T-helper 17 cell (primary cell): ENCODE results near the gene PIMREG. TPM values are rescaled to one million over a fixed set of nuclear protein-coding genes. Genes with fewer than 3 reads are reported as not detected.

Source experiments
- ATAC-seq: fragments of 150-1000 bp; cut with Tn5 transposase; 2 replicates; pipeline ENCODE4 v1.10.0; 2021; ENCODE audit warnings: mild to moderate bottlenecking, moderate library complexity
- DNase-seq, 3 donors: peaks; one replicate each; pipeline versions ENCODE4 v3.0.0 to v3.0.0-alpha.2; 2020 to 2021
- H3K9me3 ChIP-seq: one replicate; pipeline ENCODE4 v1.7.0; 2013; ENCODE audit warnings: low read length, mild to moderate bottlenecking; ENCODE audit not compliant: control insufficient read depth, poor library complexity, severe bottlenecking
- H3K27ac Mint-ChIP-seq: one replicate; pipeline ENCODE4 v1.8.0; 2022; ENCODE audit warnings: mild to moderate bottlenecking, moderate library complexity, mixed read lengths
- H3K27me3 Mint-ChIP-seq: one replicate; pipeline ENCODE4 v1.8.0; 2022; ENCODE audit warnings: mixed read lengths
- H3K36me3 Mint-ChIP-seq: one replicate; pipeline ENCODE4 v1.8.0; 2022; ENCODE audit warnings: low read depth, mixed read lengths
- H3K4me1 Mint-ChIP-seq: one replicate; pipeline ENCODE4 v1.8.0; 2022; ENCODE audit warnings: mild to moderate bottlenecking, mixed read lengths
- H3K4me3 Mint-ChIP-seq: one replicate; pipeline ENCODE4 v1.8.0; 2022; ENCODE audit warnings: mild to moderate bottlenecking, moderate library complexity, mixed read lengths
- total RNA-seq, 4 donors: library from RNA in 2 of 4; stranded (reverse) in 2 of 4; gene quantifications; one replicate each; pipeline ENCODE4 v1.2.3 and lab custom pipeline; 2022 to 2026

The PIMREG gene
- total RNA-seq, 2 donors from 2014 or later: not detected

- no peak overlapping the region for H3K27ac Mint-ChIP-seq
- ATAC-seq (no peak), DNase-seq (no peak)
- H3K36me3 Mint-ChIP-seq: no peaks in the 10 kb centered on the region
- peaks cover 25% of the 10 kb centered on the region for H3K27me3 Mint-ChIP-seq
- peaks cover 5% of the 10 kb centered on the region for H3K9me3 ChIP-seq
- peaks cover 15% of the 10 kb centered on the region for H3K4me1 Mint-ChIP-seq
- H3K4me3 Mint-ChIP-seq: no peak overlapping the region
Observed at GRCh38 chr17:6426356-6427101, 17.7 kb upstream of the PIMREG start.

- peaks cover 5% of the 10 kb centered on the region for H3K9me3 ChIP-seq
- Mint-ChIP-seq H3K36me3 (no peaks in the 10 kb centered on the region), H3K27ac (peak overlapping the region; percentile 77), H3K4me3 (peak overlapping the region; percentile 62), H3K27me3 (peaks cover 23% of the 10 kb centered on the region), H3K4me1 (peaks cover 15% of the 10 kb centered on the region)
- peak; percentile 89 for ATAC-seq
- DNase-seq: peak in 2 of 3 donors; percentile 11 to 14
Observed at GRCh38 chr17:6427279-6427781, 16.9 kb upstream of the PIMREG start.

- Mint-ChIP-seq H3K36me3 (no peaks in the 10 kb centered on the region), H3K27me3 (peaks cover 15% of the 10 kb centered on the region), H3K4me1 (peaks cover 15% of the 10 kb centered on the region), H3K4me3 (no peak overlapping the region), H3K27ac (no peak overlapping the region)
- no peak for ATAC-seq
- DNase-seq: no peak
- H3K9me3 ChIP-seq: peaks cover 5% of the 10 kb centered on the region
Observed at GRCh38 chr17:6428207-6428965, 15.9 kb upstream of the PIMREG start.

GRCh38 chr17:6429266-6429665, 15.0 kb upstream of the PIMREG start:
- Mint-ChIP-seq H3K27ac (no peak overlapping the region), H3K36me3 (no peaks in the 10 kb centered on the region), H3K4me3 (no peak overlapping the region), H3K4me1 (peaks cover 15% of the 10 kb centered on the region), H3K27me3 (peaks cover 7% of the 10 kb centered on the region)
- DNase-seq: no peak
- H3K9me3 ChIP-seq: peaks cover 5% of the 10 kb centered on the region
- ATAC-seq: no peak

GRCh38 chr17:6430769-6431168, 13.5 kb upstream of the PIMREG start:
- H3K27me3 Mint-ChIP-seq: peaks cover under 1% of the 10 kb centered on the region
- H3K4me1 Mint-ChIP-seq: peaks cover 15% of the 10 kb centered on the region
- no peak for DNase-seq
- H3K9me3 ChIP-seq: peaks cover 5% of the 10 kb centered on the region
- H3K4me3 Mint-ChIP-seq: no peak overlapping the region
- no peaks in the 10 kb centered on the region for H3K36me3 Mint-ChIP-seq
- H3K27ac Mint-ChIP-seq: no peak overlapping the region
- ATAC-seq: no peak

GRCh38 chr17:6435051-6435450, 9.2 kb upstream of the PIMREG start, which contains the start of gene AIPL1:
Gene AIPL1, minus strand, starts transcription at chr17:6435121. Its CDS starts 17 bp downstream, at chr17:6435104.
- H3K4me1 Mint-ChIP-seq: peaks cover 2% of the 10 kb centered on the region
- DNase-seq: no peak
- H3K4me3 Mint-ChIP-seq: peak within 1 kb of the TSS; percentile 61
- ATAC-seq: no peak
- H3K27me3 Mint-ChIP-seq: peaks cover 34% of the 10 kb centered on the region
- H3K9me3 ChIP-seq: peaks cover 5% of the 10 kb centered on the region
- peaks cover 4% of the 10 kb centered on the region for H3K36me3 Mint-ChIP-seq
- H3K27ac Mint-ChIP-seq: no peak within 1 kb of the TSS

GRCh38 chr17:6435968-6436367, 8.3 kb upstream of the PIMREG start:
- no peaks in the 10 kb centered on the region for H3K9me3 ChIP-seq
- Mint-ChIP-seq H3K4me3 (peak overlapping the region; percentile 61), H3K4me1 (peaks cover 2% of the 10 kb centered on the region), H3K36me3 (peaks cover 4% of the 10 kb centered on the region), H3K27ac (no peak overlapping the region), H3K27me3 (peaks cover 44% of the 10 kb centered on the region)
- ATAC-seq: peak; percentile 98
- peak; percentile 38 to 51 (median 40) for DNase-seq

GRCh38 chr17:6437466-6437865, 6.8 kb upstream of the PIMREG start:
- no peak for DNase-seq
- Mint-ChIP-seq H3K27me3 (peaks cover 47% of the 10 kb centered on the region), H3K27ac (no peak overlapping the region), H3K4me1 (peaks cover 2% of the 10 kb centered on the region), H3K4me3 (no peak overlapping the region), H3K36me3 (peaks cover 4% of the 10 kb centered on the region)
- no peak for ATAC-seq
- no peaks in the 10 kb centered on the region for H3K9me3 ChIP-seq

GRCh38 chr17:6437956-6438355, 6.3 kb upstream of the PIMREG start:
- peaks cover 4% of the 10 kb centered on the region for H3K36me3 Mint-ChIP-seq
- peaks cover 47% of the 10 kb centered on the region for H3K27me3 Mint-ChIP-seq

GRCh38 chr17:6439951-6440350, 4.3 kb upstream of the PIMREG start:
- no peak for ATAC-seq
- no peak for DNase-seq
- no peak overlapping the region for H3K27ac Mint-ChIP-seq
- no peaks in the 10 kb centered on the region for H3K9me3 ChIP-seq
- H3K36me3 Mint-ChIP-seq: peaks cover 4% of the 10 kb centered on the region
- peaks cover 47% of the 10 kb centered on the region for H3K27me3 Mint-ChIP-seq
- H3K4me1 Mint-ChIP-seq: peaks cover 13% of the 10 kb centered on the region
- H3K4me3 Mint-ChIP-seq: no peak overlapping the region

More at GRCh38 chr17:6437956-6438355, 6.3 kb upstream of the PIMREG start:
- ATAC-seq: no peak
- H3K4me1 Mint-ChIP-seq: peaks cover 2% of the 10 kb centered on the region
- DNase-seq: no peak
- no peak overlapping the region for H3K4me3 Mint-ChIP-seq
- H3K9me3 ChIP-seq: no peaks in the 10 kb centered on the region
- no peak overlapping the region for H3K27ac Mint-ChIP-seq

GRCh38 chr17:6442775-6443174, 1.5 kb upstream of the PIMREG start:
- ATAC-seq: no peak
- peaks cover 11% of the 10 kb centered on the region for H3K4me1 Mint-ChIP-seq
- no peak for DNase-seq
- peaks cover 27% of the 10 kb centered on the region for H3K27me3 Mint-ChIP-seq
- peaks cover 2% of the 10 kb centered on the region for H3K36me3 Mint-ChIP-seq
- peak overlapping the region; percentile 60 for H3K27ac Mint-ChIP-seq
- H3K9me3 ChIP-seq: no peaks in the 10 kb centered on the region
- peak overlapping the region; percentile 97 for H3K4me3 Mint-ChIP-seq

GRCh38 chr17:6444571-6445335, 498 bp downstream of the PIMREG start:
- DNase-seq (no peak), ATAC-seq (no peak)
- H3K27me3 Mint-ChIP-seq: peaks cover 16% of the 10 kb centered on the region
- no peaks in the 10 kb centered on the region for H3K36me3 Mint-ChIP-seq
- no peaks in the 10 kb centered on the region for H3K9me3 ChIP-seq
- peaks cover 11% of the 10 kb centered on the region for H3K4me1 Mint-ChIP-seq
- H3K27ac Mint-ChIP-seq: peak overlapping the region; percentile 60
- H3K4me3 Mint-ChIP-seq: peak overlapping the region; percentile 97
